WERI-Rb-1 (cell line): ENCODE data around the gene CAPN9.

Source experiments
- DNase-seq: peaks from one replicate; pipeline ENCODE4 v3.0.0-alpha.2; 2020
- H3K27ac ChIP-seq: fragments of 250-450 bp; sonication (Bioruptor Pico); 2 replicates; pipeline ENCODE4 v1.5.1; 2020; ENCODE audit warnings: mild to moderate bottlenecking, moderate library complexity
- H3K27me3 ChIP-seq: fragments of 250-450 bp; sonication (Bioruptor Pico); 2 replicates; pipeline ENCODE4 v1.5.1; 2021; ENCODE audit warnings: mild to moderate bottlenecking, low read depth, moderate library complexity; ENCODE audit not compliant: insufficient read depth, severe bottlenecking
- H3K36me3 ChIP-seq: fragments of 250-450 bp; sonication (Bioruptor Pico); 2 replicates; pipeline ENCODE4 v1.5.1; 2020; ENCODE audit warnings: mild to moderate bottlenecking, moderate library complexity
- H3K4me3 ChIP-seq: 2 replicates; pipeline ENCODE4 v1.5.1; 2011; ENCODE audit warnings: low read depth, mild to moderate bottlenecking, control low read depth, low read length
- H3K9me3 ChIP-seq: fragments of 250-450 bp; sonication (Bioruptor Pico); 2 replicates; pipeline ENCODE4 v1.5.1; 2021; ENCODE audit warnings: mild to moderate bottlenecking, moderate library complexity; ENCODE audit not compliant: severe bottlenecking
- CTCF ChIP-seq: IDR thresholded peaks from 2 replicates; pipeline ENCODE4 v1.5.1; 2011; ENCODE audit warnings: low read depth, mild to moderate bottlenecking, control low read depth, inconsistent platforms, low read length

The CAPN9 gene

GRCh38 chr1:230807561-230808280 is 60.5 kb downstream of the CAPN9 start:
- Histone ChIP-seq H3K36me3 (no peaks in the 10 kb centered on the region), H3K4me3 (no peak overlapping the region), H3K9me3 (peaks cover 5% of the 10 kb centered on the region), H3K27ac (no peak overlapping the region), H3K27me3 (no peaks in the 10 kb centered on the region)
- no peak for DNase-seq
- no peak for TF ChIP-seq CTCF

- no peaks in the 10 kb centered on the region for H3K36me3 ChIP-seq
- H3K4me3 ChIP-seq, result no peak overlapping the region
- no peak overlapping the region for H3K27ac ChIP-seq
- no peaks in the 10 kb centered on the region for H3K27me3 ChIP-seq
- TF ChIP-seq CTCF, result no peak
- H3K9me3 ChIP-seq, result peaks cover 9% of the 10 kb centered on the region
- no peak for DNase-seq
Measured at GRCh38 chr1:230808281-230808872, 61.2 kb downstream of the CAPN9 start.

GRCh38 chr1:230809256-230809990 is 62.2 kb downstream of the CAPN9 start:
- DNase-seq, result no peak
- no peaks in the 10 kb centered on the region for H3K27me3 ChIP-seq
- no peak for TF ChIP-seq CTCF
- H3K27ac ChIP-seq, result no peak overlapping the region
- no peak overlapping the region for H3K4me3 ChIP-seq
- peaks cover 9% of the 10 kb centered on the region for H3K9me3 ChIP-seq
- H3K36me3 ChIP-seq, result no peaks in the 10 kb centered on the region

GRCh38 chr1:230812568-230812967 is 65.4 kb downstream of the CAPN9 start:
- Histone ChIP-seq H3K27me3 (no peaks in the 10 kb centered on the region), H3K27ac (no peak overlapping the region), H3K4me3 (no peak overlapping the region), H3K36me3 (no peaks in the 10 kb centered on the region), H3K9me3 (peaks cover 9% of the 10 kb centered on the region)
- no peak for DNase-seq
- TF ChIP-seq CTCF, result no peak

GRCh38 chr1:230814949-230815692 is 67.9 kb downstream of the CAPN9 start:
- Histone ChIP-seq H3K36me3 (no peaks in the 10 kb centered on the region), H3K27ac (no peak overlapping the region; the same call in 1 of the 2 replicates), H3K27me3 (no peaks in the 10 kb centered on the region), H3K9me3 (peaks cover 9% of the 10 kb centered on the region), H3K4me3 (no peak overlapping the region)
- TF ChIP-seq CTCF, result no peak
- no peak for DNase-seq
